Ureter (tissue), 1 donor: ENCODE data around the gene BSG. TPM values are rescaled to one million over a fixed set of nuclear protein-coding genes. Genes with fewer than 3 reads are reported as not detected.
A peak's percentile ranks its signal among the peaks of the same experiment; 100 is the strongest.

Source experiments
- DNase-seq: peaks from one replicate; pipeline ENCODE4 v3.0.0-alpha.2; 2020; ENCODE audit warnings: low spot score
- total RNA-seq: library from RNA; stranded (reverse); gene quantifications from one replicate; pipeline ENCODE4 v1.2.4, GENCODE V29; 2023
- donor health status: DM: yes; HTN: yes; CAD: no.

Gene BSG
- 273 TPM for total RNA-seq

GRCh38 chr19:572140-572742 is at the start of gene BSG:
Gene BSG (plus strand): TSS chr19:572596. CDS start chr19:572635, 39 bp downstream.
- peak; percentile 99 for DNase-seq

DNA sequence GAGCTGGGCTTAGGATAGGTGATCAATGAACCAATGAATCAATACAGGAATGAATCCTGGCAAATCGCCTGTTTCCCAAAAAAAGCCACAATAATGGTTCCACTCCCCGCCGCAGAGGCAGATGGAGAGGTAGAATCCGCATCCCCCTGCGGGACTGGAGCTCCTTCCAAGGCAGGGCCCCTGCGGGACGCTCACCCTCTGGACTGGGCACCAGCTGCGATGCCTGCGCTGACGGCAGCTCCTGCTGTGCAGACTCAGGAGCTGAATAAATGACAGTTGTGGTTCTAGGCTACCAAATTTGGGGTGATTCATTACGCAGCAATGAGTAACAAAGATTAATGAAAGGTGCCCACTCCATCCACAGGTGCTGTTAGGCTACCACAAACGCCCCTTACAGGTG is 49.7 kb upstream of the BSG start:
- DNase-seq = no peak

DNA sequence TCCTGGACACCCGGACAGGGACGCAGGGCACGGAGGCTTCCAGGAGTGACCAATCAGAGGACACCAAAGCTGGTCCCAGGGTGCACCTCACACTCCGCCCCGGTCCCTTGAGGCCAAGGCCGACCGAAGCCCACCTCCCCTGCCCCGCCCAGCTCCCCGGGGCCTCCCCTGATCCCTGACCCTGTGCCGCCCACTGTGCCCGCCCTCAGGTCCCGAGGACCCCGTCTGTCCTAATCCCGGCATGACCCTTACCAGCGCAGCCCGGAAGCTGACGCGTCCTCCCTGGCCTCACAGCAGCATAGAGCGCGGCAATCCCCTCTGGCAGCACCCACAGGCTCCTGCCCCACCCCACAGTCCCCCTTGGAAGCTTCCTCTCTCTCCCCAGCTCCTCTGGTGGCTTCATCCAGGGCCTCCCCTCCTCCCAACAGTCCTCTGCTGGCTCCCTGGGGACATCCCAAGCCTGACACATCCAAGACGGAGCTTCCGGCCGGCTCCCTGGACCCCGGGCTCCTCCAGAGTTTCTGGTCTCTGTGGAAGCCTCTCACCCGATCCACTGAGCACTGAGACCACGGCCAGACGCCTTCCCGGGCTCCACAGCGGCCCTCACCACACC is 48.2 kb upstream of the BSG start:
- DNase-seq = no peak

- no peak for DNase-seq
Measured at GRCh38 chr19:525029-525428, 47.4 kb upstream of the BSG start.

- no peak for DNase-seq
Measured at GRCh38 chr19:525857-526419, 46.5 kb upstream of the BSG start.

GRCh38 chr19:530134-531008 is 42.0 kb upstream of the BSG start:
- DNase-seq = no peak

- DNase-seq = peak; percentile 83
Measured at GRCh38 chr19:531009-531752, 41.2 kb upstream of the BSG start.

GRCh38 chr19:531753-532560 is 40.4 kb upstream of the BSG start, which contains the start of gene CDC34:
Gene CDC34 (plus strand): TSS chr19:531760. CDS start chr19:531932, 172 bp downstream.
- no peak for DNase-seq

DNA sequence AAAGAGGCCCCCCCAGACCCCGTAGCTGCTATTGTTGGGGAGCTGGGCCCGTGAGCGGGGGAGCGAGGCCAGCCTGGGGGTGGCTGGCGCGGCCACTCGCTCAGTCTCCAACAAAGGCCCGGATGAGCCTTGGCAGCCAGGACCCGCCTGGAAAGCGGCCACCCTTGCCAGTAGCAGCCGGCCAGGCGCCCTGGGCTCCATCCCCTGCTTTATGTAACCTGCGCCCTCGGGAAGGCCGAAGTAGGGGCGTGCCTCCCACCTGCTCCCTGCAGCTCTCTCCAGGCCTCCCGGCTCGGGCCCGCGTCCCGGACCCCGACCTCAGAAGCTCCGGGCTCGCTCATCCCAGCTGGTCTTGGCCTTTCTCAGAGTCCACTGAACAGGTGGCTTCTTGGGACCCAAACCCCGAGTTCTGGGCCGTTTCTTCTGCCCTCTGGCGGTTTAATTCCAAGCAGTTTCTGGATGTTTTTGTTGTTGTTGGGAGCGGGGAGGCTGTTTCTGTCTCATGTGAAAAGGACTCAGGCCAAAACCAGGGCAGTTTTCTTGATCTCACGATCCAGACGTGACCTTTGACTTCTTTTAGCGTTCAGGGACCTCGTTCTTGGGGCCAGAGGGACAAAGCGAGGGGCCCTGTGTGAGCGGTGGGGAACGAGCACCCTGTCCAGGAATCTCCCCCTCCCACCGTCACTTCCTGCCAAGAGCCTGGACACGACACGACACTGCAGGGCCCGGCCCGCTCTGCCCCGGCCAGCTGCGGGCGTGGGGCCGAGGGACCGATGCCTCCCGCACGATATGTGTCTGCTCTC is 39.6 kb upstream of the BSG start:
- DNase-seq = no peak

- DNase-seq = no peak
Measured at GRCh38 chr19:533364-534058, 38.9 kb upstream of the BSG start.

GRCh38 chr19:534088-534487 is 38.3 kb upstream of the BSG start:
- DNase-seq = no peak

GRCh38 chr19:535017-535835 is 37.2 kb upstream of the BSG start:
- no peak for DNase-seq

- DNase-seq = no peak
Measured at GRCh38 chr19:536031-536880, 36.1 kb upstream of the BSG start.

GRCh38 chr19:536881-537404 is 35.5 kb upstream of the BSG start:
- DNase-seq = no peak

DNA sequence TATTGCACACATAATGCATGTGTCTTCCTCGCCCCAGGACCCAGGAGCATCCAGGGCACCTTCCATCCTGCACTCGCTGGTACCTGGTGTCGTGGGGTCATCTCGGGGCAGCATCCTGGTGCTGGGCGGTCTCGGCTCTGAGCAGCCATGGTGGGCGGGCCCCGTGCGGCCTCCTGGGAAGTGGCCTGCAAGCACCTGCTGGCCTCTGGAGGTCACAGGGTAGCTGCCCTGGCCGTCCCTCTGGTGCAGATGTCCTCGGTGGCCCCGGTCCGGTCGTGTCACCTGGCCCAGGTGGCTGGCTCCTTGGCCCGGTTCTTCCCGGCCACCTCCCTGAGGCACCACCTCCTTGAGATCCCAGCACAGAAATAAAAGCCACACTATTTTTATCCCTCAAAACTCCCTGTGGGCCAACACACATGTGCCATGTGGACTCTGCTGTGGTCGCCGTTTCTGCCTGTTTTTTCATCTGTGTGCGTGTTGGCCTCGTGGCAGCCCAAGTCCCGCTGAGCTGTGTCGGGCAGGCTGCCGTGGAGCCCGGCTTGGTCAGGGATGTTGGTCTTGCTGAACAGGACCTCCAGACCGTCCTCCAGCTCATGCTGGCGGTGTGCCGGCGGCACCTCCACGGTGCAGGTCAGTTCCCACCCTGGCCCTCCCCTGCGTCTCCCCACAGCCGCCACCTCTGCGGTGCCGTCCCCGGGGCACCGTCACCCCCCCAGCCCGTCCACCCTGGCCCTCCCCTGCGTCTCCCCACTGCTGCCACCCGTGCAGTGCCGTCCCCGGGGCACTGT is 33.6 kb upstream of the BSG start:
- no peak for DNase-seq

DNA sequence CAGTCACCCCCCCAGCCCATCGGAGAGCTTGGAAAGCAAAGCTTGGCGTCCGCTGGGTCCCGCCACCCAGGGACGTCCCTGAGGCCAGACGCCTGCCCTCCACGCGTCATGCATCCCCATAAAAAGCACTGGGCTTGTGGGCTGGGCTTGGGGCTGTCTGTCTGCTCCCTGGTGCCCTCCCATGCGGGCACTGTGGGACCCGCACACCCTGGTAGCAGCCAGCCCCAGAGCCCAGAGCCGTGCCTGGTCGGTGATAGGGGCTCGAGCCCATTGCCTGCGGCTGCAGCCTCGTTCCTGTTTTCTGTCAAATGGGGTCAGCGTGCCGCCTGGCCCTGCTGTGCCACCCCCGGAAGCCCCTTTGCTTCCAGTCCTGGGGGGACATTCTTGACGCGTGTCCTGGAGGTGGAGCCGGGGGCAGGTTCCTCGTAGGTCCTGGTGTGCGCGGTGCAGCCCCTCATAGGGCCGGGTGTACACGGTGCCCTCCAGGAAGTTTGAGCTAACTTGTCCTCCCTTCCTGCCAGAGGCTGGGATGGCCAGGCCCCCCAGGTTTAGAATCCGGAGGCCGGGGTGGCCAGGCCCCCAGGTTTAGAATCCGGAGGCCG is 32.9 kb upstream of the BSG start:
- DNase-seq = no peak
